Gastroesophageal sphincter (tissue), 4 donors: ENCODE data around the gene VWA2. TPM values are rescaled to one million over a fixed set of nuclear protein-coding genes. Genes with fewer than 3 reads are reported as not detected.

Source experiments
- ATAC-seq: fragments of 150-250 bp; one replicate; pipeline ENCODE4 v1.9.1; 2016; ENCODE audit warnings: mild to moderate bottlenecking, moderate library complexity
- H3K27ac ChIP-seq, 4 donors: fragments of 200-600 bp; sonication (generic) in 3 of 4; 1 replicate in 3 of 4; 2 replicates in 1 of 4; pipeline ENCODE4 v1.5.1; 2016 to 2019
- H3K27me3 ChIP-seq: fragments of 200-600 bp; sonication (generic); one replicate; pipeline ENCODE4 v1.5.1; 2019
- H3K36me3 ChIP-seq, 2 donors: fragments of 200-600 bp; sonication (generic); one replicate each; pipeline ENCODE4 v1.5.1; 2019; ENCODE audit warnings: control low read depth in 1 of 2
- H3K4me1 ChIP-seq, 3 donors: fragments of 200-600 bp; sonication (generic); 1 replicate in 2 of 3; 2 replicates in 1 of 3; pipeline ENCODE4 v1.5.1; 2016 to 2019; ENCODE audit warnings: control low read depth in 2 of 3
- H3K4me3 ChIP-seq, 2 donors: fragments of 200-600 bp; sonication (generic); one replicate each; pipeline ENCODE4 v1.5.1; 2019; ENCODE audit warnings: mild to moderate bottlenecking in 1 of 2, moderate library complexity in 1 of 2
- H3K9me3 ChIP-seq, 3 donors: fragments of 200-600 bp; sonication (generic); one replicate each; pipeline ENCODE4 v1.5.1; 2017 to 2019; ENCODE audit warnings: control low read depth in 2 of 3
- EP300 ChIP-seq: sonication (generic); formaldehyde crosslinking; IDR thresholded peaks from one replicate; pipeline ENCODE4 v1.6.1; 2017; ENCODE audit warnings: antibody characterized with exemption, mild to moderate bottlenecking
- POLR2A ChIP-seq, 2 donors: fragments of 450-650 bp; IDR thresholded peaks; one replicate each; pipeline ENCODE4 v1.6.1; 2017; ENCODE audit warnings: antibody characterized with exemption in 2 of 2, mild to moderate bottlenecking in 2 of 2, moderate library complexity in 1 of 2
- POLR2AphosphoS5 ChIP-seq: sonication (generic); formaldehyde crosslinking; IDR thresholded peaks from one replicate; pipeline ENCODE4 v1.6.1; 2017; ENCODE audit warnings: antibody characterized with exemption
- WGBS, 2 donors: methylation state at CpG; one replicate each; pipeline ENCODE4 v1.1.5; 2018; ENCODE audit warnings: low coverage in 1 of 2; 5-methylcytosine and 5-hydroxymethylcytosine counted together
- total RNA-seq, 4 donors: library from RNA; depleted of rRNA; stranded (reverse); fragments of >200 nt; gene quantifications; one replicate each; pipeline ENCODE4 v1.1.0, GENCODE V29; 2016
- TF ChIP-seq, protein P1 (sequence below), 4 experiments: fragments of 200-600 bp in 2 of 4; fragments of 450-650 bp in 2 of 4; sonication (generic) in 1 of 4; IDR thresholded peaks; one replicate each; pipeline ENCODE4 v1.5.1; 2017 to 2019; ENCODE audit warnings: antibody characterized with exemption in 4 of 4, mild to moderate bottlenecking in 2 of 4, moderate library complexity in 2 of 4

VWA2 gene
- total RNA-seq, 4 donors from 2014 or later: 0.13 to 0.25 TPM; not detected in 2

GRCh38 chr10:114260366-114260765, 21.3 kb downstream of the VWA2 start:
- no peak overlapping the region for H3K4me3 ChIP-seq
- H3K36me3 ChIP-seq: no peaks in the 10 kb centered on the region
- peak overlapping the region in 3 of 4 donors; percentile 25 to 56 (median 54) for H3K27ac ChIP-seq
- H3K27me3 ChIP-seq: no peaks in the 10 kb centered on the region
- H3K9me3 ChIP-seq: no peaks in the 10 kb centered on the region
- TF ChIP-seq EP300 (no peak), POLR2A (IDR thresholded peaks at IDR 0.05) (no peak), POLR2AphosphoS5 (no peak)
- TF ChIP-seq, protein P1, sequence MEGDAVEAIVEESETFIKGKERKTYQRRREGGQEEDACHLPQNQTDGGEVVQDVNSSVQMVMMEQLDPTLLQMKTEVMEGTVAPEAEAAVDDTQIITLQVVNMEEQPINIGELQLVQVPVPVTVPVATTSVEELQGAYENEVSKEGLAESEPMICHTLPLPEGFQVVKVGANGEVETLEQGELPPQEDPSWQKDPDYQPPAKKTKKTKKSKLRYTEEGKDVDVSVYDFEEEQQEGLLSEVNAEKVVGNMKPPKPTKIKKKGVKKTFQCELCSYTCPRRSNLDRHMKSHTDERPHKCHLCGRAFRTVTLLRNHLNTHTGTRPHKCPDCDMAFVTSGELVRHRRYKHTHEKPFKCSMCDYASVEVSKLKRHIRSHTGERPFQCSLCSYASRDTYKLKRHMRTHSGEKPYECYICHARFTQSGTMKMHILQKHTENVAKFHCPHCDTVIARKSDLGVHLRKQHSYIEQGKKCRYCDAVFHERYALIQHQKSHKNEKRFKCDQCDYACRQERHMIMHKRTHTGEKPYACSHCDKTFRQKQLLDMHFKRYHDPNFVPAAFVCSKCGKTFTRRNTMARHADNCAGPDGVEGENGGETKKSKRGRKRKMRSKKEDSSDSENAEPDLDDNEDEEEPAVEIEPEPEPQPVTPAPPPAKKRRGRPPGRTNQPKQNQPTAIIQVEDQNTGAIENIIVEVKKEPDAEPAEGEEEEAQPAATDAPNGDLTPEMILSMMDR (IDR thresholded peaks at IDR 0.05): no peak
- no CpG with 5 or more reads among the region's 5 CpGs for WGBS, 2 donors
- peaks cover 0 to 17% (median 0%) of the 10 kb centered on the region in 3 donors for H3K4me1 ChIP-seq
- no peak for ATAC-seq

GRCh38 chr10:114261076-114261475, 22.0 kb downstream of the VWA2 start:
- no peak for TF ChIP-seq POLR2AphosphoS5
- no peak for TF ChIP-seq EP300
- TF ChIP-seq POLR2A (IDR thresholded peaks at IDR 0.05): no peak
- TF ChIP-seq, protein P1 (IDR thresholded peaks at IDR 0.05): no peak
- H3K27me3 ChIP-seq: no peaks in the 10 kb centered on the region
- H3K4me3 ChIP-seq: no peak overlapping the region
- H3K9me3 ChIP-seq: no peaks in the 10 kb centered on the region
- ATAC-seq: no peak
- H3K27ac ChIP-seq: peak overlapping the region in 2 of 4 donors; percentile 25 to 56
- 49% methylated on average over 2 of the region's 2 CpGs; no CpG with 5 or more reads in 1 of the 2 donors for WGBS, 2 donors
- H3K4me1 ChIP-seq: peaks cover 0 to 19% (median 0%) of the 10 kb centered on the region in 3 donors
- H3K36me3 ChIP-seq: no peaks in the 10 kb centered on the region

DNA sequence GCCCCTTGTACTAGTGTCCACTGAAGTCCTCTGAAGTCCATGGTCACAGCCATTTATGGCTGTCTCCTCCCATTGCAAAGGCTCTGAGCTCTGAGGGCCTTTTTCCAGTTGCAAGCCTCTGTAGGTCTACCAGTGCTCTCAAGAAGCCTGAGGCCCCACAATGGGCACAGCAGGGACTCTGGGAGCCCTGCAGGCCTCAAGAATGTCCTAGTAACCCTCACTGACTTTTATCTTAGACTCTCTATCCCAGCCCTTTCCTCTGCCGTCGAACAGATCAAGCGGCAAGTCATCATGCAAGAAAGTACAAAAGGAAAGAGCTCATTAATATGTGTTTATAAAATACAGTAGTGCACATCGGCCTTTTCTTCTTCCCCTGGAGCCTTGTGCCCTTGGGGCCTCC, 23.4 kb downstream of the VWA2 start:
- 60 to 68% methylated on average over 4 of the region's 4 CpGs for WGBS, 2 donors
- Histone ChIP-seq H3K27me3 (no peaks in the 10 kb centered on the region), H3K4me3 (no peak overlapping the region), H3K36me3 (no peaks in the 10 kb centered on the region), H3K27ac (no peak overlapping the region), H3K9me3 (no peaks in the 10 kb centered on the region), H3K4me1 (peaks cover 0 to 23% (median 0%) of the 10 kb centered on the region in 3 donors)
- TF ChIP-seq, protein P1 (IDR thresholded peaks at IDR 0.05): no peak
- TF ChIP-seq POLR2AphosphoS5: no peak
- no peak for TF ChIP-seq EP300
- TF ChIP-seq POLR2A (IDR thresholded peaks at IDR 0.05): no peak
- no peak for ATAC-seq

DNA sequence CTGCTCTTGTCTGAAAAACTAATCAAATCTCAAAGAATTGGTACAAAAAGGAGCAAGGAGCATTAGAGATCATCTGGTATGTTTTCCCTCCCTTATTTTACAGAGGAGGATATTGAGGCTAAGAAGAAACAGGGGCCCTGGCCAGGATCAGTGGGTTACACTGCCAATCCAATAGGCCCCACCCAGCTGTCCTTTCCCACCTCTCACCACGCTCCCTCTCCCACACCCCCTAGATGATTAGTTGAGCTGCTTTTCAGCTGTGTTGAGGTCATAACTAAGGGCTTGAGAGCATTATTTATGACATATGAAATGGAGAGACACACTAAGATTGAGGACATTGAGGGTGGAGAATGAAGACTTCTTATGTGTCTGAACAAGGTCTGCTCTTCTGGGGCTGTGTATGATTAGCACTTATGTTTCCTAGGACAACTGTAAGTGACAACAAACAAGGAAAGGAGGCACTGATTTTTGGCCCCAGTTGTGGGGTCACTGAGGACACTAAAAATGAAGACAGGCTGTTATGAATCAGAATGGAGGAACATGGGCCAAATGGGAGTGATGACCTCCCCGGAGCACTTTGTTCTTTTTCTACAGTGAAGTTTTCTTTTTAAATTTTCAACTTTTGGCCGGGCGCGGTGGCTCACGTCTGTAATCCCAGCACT, 26.5 kb downstream of the VWA2 start:
- H3K27ac ChIP-seq: peak overlapping the region in 2 of 4 donors; percentile 35 to 46
- no peaks in the 10 kb centered on the region for H3K27me3 ChIP-seq
- WGBS, 2 donors: 34 to 38% methylated on average over 2 to 6 of the region's 6 CpGs
- H3K4me1 ChIP-seq: peaks cover 0 to 11% (median 0%) of the 10 kb centered on the region in 3 donors
- peak; percentile 77 for ATAC-seq
- no peak overlapping the region for H3K4me3 ChIP-seq
- TF ChIP-seq EP300 (no peak), POLR2AphosphoS5 (peak; percentile 22)
- no peaks in the 10 kb centered on the region for H3K9me3 ChIP-seq
- H3K36me3 ChIP-seq: no peaks in the 10 kb centered on the region

GRCh38 chr10:114266521-114266920, 27.5 kb downstream of the VWA2 start:
- Histone ChIP-seq H3K27ac (peak overlapping the region in 2 of 4 donors; percentile 30 to 46), H3K4me1 (peaks cover 0 to 11% (median 0%) of the 10 kb centered on the region in 3 donors), H3K9me3 (no peaks in the 10 kb centered on the region), H3K4me3 (no peak overlapping the region), H3K36me3 (no peaks in the 10 kb centered on the region), H3K27me3 (no peaks in the 10 kb centered on the region)
- no peak for ATAC-seq
- 5 to 21% methylated on average over 2 to 5 of the region's 5 CpGs for WGBS, 2 donors
- no peak for TF ChIP-seq POLR2A (IDR thresholded peaks at IDR 0.05)
- TF ChIP-seq EP300: no peak
- no peak for TF ChIP-seq POLR2AphosphoS5
- TF ChIP-seq, protein P1 (IDR thresholded peaks at IDR 0.05): no peak
